Smooth muscle cell (in vitro differentiated cells): ENCODE measurements around the gene ZNF629. TPM values are rescaled to one million over a fixed set of nuclear protein-coding genes. Genes with fewer than 3 reads are reported as not detected.

Experiments used
- DNase-seq: peaks from one replicate; lab custom pipeline; 2025; ENCODE audit not compliant: unreplicated experiment; lab: John Stamatoyannopoulos, UW
- H2AFZ ChIP-seq: fragments of 200-600 bp; sonication (generic); 2 replicates; pipeline ENCODE4 v1.6.0; 2016; ENCODE audit warnings: antibody characterized with exemption, low read depth, mild to moderate bottlenecking
- H3F3A ChIP-seq: fragments of 200-600 bp; sonication (generic); 2 replicates; pipeline ENCODE4 v1.6.0; 2017; ENCODE audit warnings: antibody characterized with exemption, low read depth
- H3K27ac ChIP-seq: fragments of 200-600 bp; sonication (generic); 2 replicates; pipeline ENCODE4 v1.5.1; 2016; ENCODE audit warnings: low read depth, mild to moderate bottlenecking
- H3K27me3 ChIP-seq: fragments of 200-600 bp; sonication (generic); 2 replicates; pipeline ENCODE4 v1.6.1; 2016; ENCODE audit warnings: low read depth, mild to moderate bottlenecking
- H3K36me3 ChIP-seq: fragments of 200-600 bp; sonication (generic); 2 replicates; pipeline ENCODE4 v1.5.1; 2016; ENCODE audit warnings: low read depth
- H3K4me1 ChIP-seq: fragments of 200-600 bp; sonication (generic); 2 replicates; pipeline ENCODE4 v1.5.1; 2016; ENCODE audit warnings: low read depth
- H3K4me2 ChIP-seq: fragments of 200-600 bp; sonication (generic); 2 replicates; pipeline ENCODE4 v1.6.0; 2016; ENCODE audit warnings: mild to moderate bottlenecking
- H3K4me3 ChIP-seq: fragments of 200-600 bp; sonication (generic); 2 replicates; pipeline ENCODE4 v1.5.1; 2016; ENCODE audit warnings: mild to moderate bottlenecking
- H3K79me2 ChIP-seq: fragments of 200-600 bp; sonication (generic); 2 replicates; pipeline ENCODE4 v1.6.0; 2016; ENCODE audit warnings: low read depth, mild to moderate bottlenecking
- H3K9ac ChIP-seq: fragments of 200-600 bp; sonication (generic); 2 replicates; pipeline ENCODE4 v1.6.0; 2016; ENCODE audit warnings: low read depth
- H3K9me3 ChIP-seq: fragments of 200-600 bp; sonication (generic); replicated peaks from 2 replicates; pipeline ENCODE4 v1.5.1; 2016; ENCODE audit warnings: low read depth
- H4K20me1 ChIP-seq: fragments of 200-600 bp; sonication (generic); 2 replicates; pipeline ENCODE4 v1.6.0; 2016; ENCODE audit warnings: low read depth
- WGBS: methylation state at CpG from one replicate; pipeline ENCODE4 v1.1.7; 2016; ENCODE audit warnings: low lambda C conversion rate; 5-methylcytosine and 5-hydroxymethylcytosine counted together
- polyA plus RNA-seq: library from polyadenylated mRNA; unstranded; fragments of >200 nt; fragmentation: Nextera tagmentation; extraction: Ambion mirVana; gene quantifications from 2 replicates; pipeline ENCODE4 v1.2.1, GENCODE V29; 2016
- total RNA-seq: library from RNA; depleted of rRNA; stranded (reverse); fragments of >200 nt; gene quantifications from 2 replicates; pipeline ENCODE4 v1.2.3, GENCODE V29; 2014
- TF ChIP-seq, protein P1 (sequence below): fragments of 200-600 bp; sonication (generic); IDR thresholded peaks from 2 replicates; pipeline ENCODE4 v1.5.1; 2017; ENCODE audit warnings: borderline replicate concordance, mild to moderate bottlenecking, antibody characterized with exemption; ENCODE audit not compliant: insufficient read depth, poor library complexity, severe bottlenecking

ZNF629 gene
- total and polyA plus RNA-seq, 2 experiments from 2014 or later: 11.6 to 13.4 TPM

DNA sequence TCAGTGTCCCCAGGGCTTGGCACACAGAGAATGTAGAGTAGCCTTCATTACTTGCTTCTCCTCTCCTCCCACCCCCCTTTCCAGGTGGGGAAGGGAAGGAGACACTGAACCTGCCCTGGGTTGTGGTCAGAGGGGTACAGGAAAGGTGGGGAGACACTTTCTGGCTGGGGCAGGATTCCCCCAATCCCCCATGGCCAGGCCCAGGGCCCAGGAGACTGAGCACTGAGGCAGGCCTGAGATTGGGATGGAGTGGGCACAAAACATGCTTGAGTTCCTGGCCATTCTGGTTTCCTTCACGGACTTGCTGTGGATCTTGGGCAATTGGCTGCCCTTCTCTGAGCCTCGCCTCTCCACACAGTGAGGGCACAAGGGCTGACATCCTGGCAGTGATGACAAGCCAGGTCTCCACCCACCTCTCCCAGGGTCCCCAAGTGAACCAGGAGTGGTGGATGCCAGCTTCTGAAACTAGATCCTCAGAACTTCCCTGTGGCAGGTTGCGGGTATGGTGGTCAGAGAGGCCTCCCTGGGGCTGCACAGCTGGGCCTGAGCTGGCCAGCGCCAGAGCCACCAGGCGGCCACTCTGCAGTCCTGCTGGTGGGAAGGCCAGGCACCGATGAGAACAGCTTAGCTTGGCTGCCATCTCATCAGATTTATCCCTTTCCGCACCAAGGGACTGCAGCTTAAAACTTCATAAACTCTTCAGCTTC, 9.3 kb downstream of the ZNF629 start:
- H2AFZ ChIP-seq: no peak overlapping the region
- H3K27ac ChIP-seq: no peak overlapping the region
- peaks cover 13% of the 10 kb centered on the region for H3F3A ChIP-seq
- H3K9me3 ChIP-seq: no peaks in the 10 kb centered on the region
- no peaks in the 10 kb centered on the region for H3K27me3 ChIP-seq
- no peak overlapping the region for H3K4me2 ChIP-seq
- peaks cover 9% of the 10 kb centered on the region for H3K4me1 ChIP-seq
- no peak for DNase-seq
- no peak overlapping the region for H3K4me3 ChIP-seq
- H4K20me1 ChIP-seq: no peaks in the 10 kb centered on the region
- peaks cover 4% of the 10 kb centered on the region for H3K79me2 ChIP-seq
- WGBS: 92% methylated on average over 7 of the region's 7 CpGs
- no peak overlapping the region for H3K9ac ChIP-seq
- no peaks in the 10 kb centered on the region for H3K36me3 ChIP-seq
- TF ChIP-seq, protein P1, sequence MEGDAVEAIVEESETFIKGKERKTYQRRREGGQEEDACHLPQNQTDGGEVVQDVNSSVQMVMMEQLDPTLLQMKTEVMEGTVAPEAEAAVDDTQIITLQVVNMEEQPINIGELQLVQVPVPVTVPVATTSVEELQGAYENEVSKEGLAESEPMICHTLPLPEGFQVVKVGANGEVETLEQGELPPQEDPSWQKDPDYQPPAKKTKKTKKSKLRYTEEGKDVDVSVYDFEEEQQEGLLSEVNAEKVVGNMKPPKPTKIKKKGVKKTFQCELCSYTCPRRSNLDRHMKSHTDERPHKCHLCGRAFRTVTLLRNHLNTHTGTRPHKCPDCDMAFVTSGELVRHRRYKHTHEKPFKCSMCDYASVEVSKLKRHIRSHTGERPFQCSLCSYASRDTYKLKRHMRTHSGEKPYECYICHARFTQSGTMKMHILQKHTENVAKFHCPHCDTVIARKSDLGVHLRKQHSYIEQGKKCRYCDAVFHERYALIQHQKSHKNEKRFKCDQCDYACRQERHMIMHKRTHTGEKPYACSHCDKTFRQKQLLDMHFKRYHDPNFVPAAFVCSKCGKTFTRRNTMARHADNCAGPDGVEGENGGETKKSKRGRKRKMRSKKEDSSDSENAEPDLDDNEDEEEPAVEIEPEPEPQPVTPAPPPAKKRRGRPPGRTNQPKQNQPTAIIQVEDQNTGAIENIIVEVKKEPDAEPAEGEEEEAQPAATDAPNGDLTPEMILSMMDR: no peak

DNA sequence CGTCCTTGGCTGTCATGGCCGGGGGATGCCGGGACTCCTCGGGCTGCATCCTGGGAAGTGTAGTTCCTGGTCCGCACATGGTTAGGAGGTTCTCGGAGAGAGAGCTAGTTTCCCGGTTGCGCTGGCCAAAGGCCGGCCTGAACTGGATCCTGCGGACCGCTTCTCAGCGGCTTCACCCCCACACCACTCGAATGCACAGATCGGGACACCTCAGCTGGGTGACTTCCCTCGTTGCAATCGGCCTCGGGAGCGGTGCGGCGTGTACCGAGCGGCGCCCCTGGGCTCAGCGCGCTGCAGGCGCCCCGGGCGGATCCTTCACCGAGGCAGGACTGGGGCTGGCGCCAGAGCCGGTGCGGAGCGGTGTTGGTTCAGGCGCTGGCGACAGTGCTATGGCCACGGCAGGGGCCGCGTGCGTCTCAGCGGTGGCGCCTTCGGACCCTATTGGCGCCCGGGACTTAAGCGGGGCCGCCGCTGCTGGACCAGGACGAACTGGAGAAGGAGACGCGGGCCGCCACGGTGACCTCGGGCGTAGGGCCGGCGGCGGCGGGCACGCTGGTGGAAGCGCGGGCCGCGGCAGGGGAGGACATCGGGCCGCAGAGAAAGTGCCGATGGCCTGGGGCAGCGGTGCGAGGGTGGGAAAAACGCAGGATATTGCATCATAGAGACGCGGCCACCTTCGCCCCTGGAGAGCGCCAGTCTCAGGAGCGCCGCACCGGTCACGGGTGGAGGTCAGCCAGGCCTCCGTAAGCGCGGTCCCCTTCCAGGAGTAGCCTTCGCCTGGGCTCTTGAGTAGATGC, 11.4 kb downstream of the ZNF629 start:
- Histone ChIP-seq H3K9me3 (no peaks in the 10 kb centered on the region), H3K36me3 (peaks cover 2% of the 10 kb centered on the region), H3F3A (peaks cover 13% of the 10 kb centered on the region), H3K27me3 (no peaks in the 10 kb centered on the region), H3K79me2 (peaks cover 4% of the 10 kb centered on the region), H3K4me3 (peak overlapping the region; percentile 76), H3K9ac (peak overlapping the region; percentile 65), H3K4me2 (peak overlapping the region; percentile 99), H2AFZ (no peak overlapping the region), H3K27ac (peak overlapping the region; percentile 62), H4K20me1 (no peaks in the 10 kb centered on the region), H3K4me1 (peaks cover 9% of the 10 kb centered on the region)
- WGBS: under 1% methylated on average over 78 of the region's 81 CpGs
- peak; percentile 22 for DNase-seq
- TF ChIP-seq, protein P1: no peak

DNA sequence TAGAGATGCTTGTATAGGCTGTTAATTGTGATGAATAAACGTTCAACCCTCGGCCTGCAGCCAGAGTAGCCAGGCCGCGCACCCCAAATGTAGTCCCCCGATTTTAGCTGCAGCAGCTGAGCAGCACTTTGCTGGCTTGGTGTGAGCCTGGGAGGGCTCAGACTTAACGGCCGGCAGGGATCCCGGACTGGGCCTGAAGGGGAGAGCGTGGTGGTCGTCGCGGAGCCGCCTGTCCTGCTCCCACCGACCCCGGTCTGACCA, 11.9 kb downstream of the ZNF629 start:
- Histone ChIP-seq H3K27ac (peak overlapping the region; percentile 62), H3K27me3 (no peaks in the 10 kb centered on the region), H2AFZ (no peak overlapping the region), H3K36me3 (peaks cover 5% of the 10 kb centered on the region), H3K4me2 (peak overlapping the region; percentile 99), H4K20me1 (no peaks in the 10 kb centered on the region), H3K79me2 (peaks cover 4% of the 10 kb centered on the region), H3K4me1 (peaks cover 9% of the 10 kb centered on the region), H3F3A (peaks cover 13% of the 10 kb centered on the region), H3K9me3 (no peaks in the 10 kb centered on the region), H3K9ac (peak overlapping the region; percentile 65), H3K4me3 (peak overlapping the region; percentile 76)
- 21% methylated on average over 15 of the region's 15 CpGs for WGBS
- TF ChIP-seq, protein P1: no peak
- DNase-seq: no peak
